H1 (cell line): ENCODE results near the gene MAP3K13. TPM values are rescaled to one million over a fixed set of nuclear protein-coding genes. Genes with fewer than 3 reads are reported as not detected.

ENCODE experiments used
- ASH2L ChIP-seq: fragments of 200-600, 300-600 bp; sonication (generic); IDR thresholded peaks from one replicate; pipeline ENCODE4 v1.7.1; 2017; ENCODE audit warnings: low read length
- ATF2 ChIP-seq: IDR thresholded peaks from 2 replicates; pipeline ENCODE4 v1.6.1; 2012; ENCODE audit warnings: low read length, inconsistent platforms
- CHD7 ChIP-seq: fragments of 300-600 bp; sonication (generic); IDR thresholded peaks from 2 replicates; pipeline ENCODE4 v1.7.1; 2012; ENCODE audit warnings: low read length, moderate library complexity, mild to moderate bottlenecking, inconsistent platforms; ENCODE audit not compliant: insufficient replicate concordance
- GTF2F1 ChIP-seq: IDR thresholded peaks from 2 replicates; pipeline ENCODE4 v1.6.1; 2012; ENCODE audit warnings: low read depth, low read length, improper control_type of control experiment, borderline replicate concordance
- MAX ChIP-seq: IDR thresholded peaks from 2 replicates; pipeline ENCODE4 v1.6.1; 2012; ENCODE audit warnings: inconsistent platforms
- PHF8 ChIP-seq: fragments of 200-600 bp; sonication (generic); conservative IDR thresholded peaks from 2 replicates; pipeline ENCODE4 v1.7.1; 2012; ENCODE audit warnings: low read depth, mild to moderate bottlenecking, inconsistent platforms, low read length, moderate library complexity
- POU5F1 ChIP-seq: IDR thresholded peaks from 2 replicates; pipeline ENCODE4 v1.6.1; 2011; ENCODE audit warnings: low read depth, mild to moderate bottlenecking, low read length, moderate library complexity
- polyA plus RNA-seq, 7 experiments: library from polyadenylated mRNA; depleted of rRNA in 3 of 7; stranded (reverse) in 5 of 7; unstranded in 2 of 7; fragments of >200 nt in 5 of 7; fragments of 200-250 nt in 2 of 7; gene quantifications; 1 replicate in 5 of 7; 2 replicates in 1 of 7; 4 replicates in 1 of 7; pipeline versions ENCODE4 v1.2.1 to v1.2.3, GENCODE V29; 2011 to 2013; ENCODE audit warnings: missing spikeins in 2 of 7, mixed read lengths in 2 of 7
- total RNA-seq: library from RNA; stranded (reverse); fragmentation: NEBNext Ultra II Directional; extraction: Animal tissue kit (Norgen Biotek cat#: 25700); gene quantifications from 2 replicates; pipeline ENCODE4 v1.2.1, GENCODE V29; 2021

MAP3K13 gene
- total and polyA plus RNA-seq, 2 of the 8 experiments (the other 6 are each of a cell fraction or from before 2014, with no cell fraction given) = 6.8 to 17.9 TPM

DNA sequence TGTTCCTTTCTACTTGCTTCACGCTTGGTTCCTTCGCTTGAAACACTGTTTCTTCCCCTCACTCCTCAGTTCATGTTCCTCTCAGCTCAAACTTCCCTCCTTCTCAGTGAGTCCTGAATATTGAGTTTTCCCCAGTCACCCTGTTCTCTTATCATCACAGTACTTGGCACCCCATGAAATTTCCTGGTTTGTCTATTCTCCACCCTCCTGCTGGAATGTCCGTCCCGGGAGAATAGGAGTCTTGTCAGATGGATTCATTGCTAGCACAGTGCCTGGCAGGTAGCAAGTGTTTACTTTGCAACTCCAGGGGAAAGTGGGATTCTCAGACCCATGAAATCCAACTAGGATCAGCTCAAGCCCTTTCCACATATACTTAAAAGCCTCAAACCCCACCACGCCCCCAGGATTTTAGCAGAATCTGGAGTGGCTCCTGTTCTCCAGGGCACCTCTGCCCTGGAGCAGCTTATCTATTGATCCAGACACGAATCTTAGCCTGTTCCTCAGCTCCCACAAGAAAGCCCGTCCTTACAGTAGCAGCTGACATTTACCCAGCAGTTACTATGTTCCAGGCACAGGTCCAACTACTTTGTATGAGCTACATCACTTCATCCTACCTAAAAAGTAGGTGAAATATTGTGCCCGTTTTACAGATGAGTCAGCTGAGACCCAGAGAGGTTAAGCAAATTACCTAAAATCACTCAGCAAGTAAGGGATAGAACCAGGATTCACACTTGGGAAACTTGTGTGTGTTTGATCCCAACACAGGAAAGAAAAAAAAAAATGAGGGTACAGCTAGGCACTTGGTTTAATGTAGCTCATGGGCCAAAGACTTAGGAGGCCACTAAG is 36.8 kb upstream of the MAP3K13 start (continued):
- TF ChIP-seq CHD7 (no peak), GTF2F1 (no peak), ATF2 (no peak), POU5F1 (no peak), MAX (no peak), ASH2L (no peak), PHF8 (no peak)
